Pancreas (tissue), 10 donors: ENCODE data around the gene NEMP1. TPM values are rescaled to one million over a fixed set of nuclear protein-coding genes. Genes with fewer than 3 reads are reported as not detected.
"Not testable (repeated sequence)": the region's sequence is repeated elsewhere in the genome, so short reads cannot be mapped to it uniquely, and the experiment has no call there.

Experiments
- ATAC-seq, 4 donors: fragments of 200-7000 bp; cut with Tn5 transposase; one replicate each; pipeline versions ENCODE4 v1.8.0 to v1.9.1; 2020; ENCODE audit warnings: mild to moderate bottlenecking in 4 of 4, moderate library complexity in 4 of 4
- DNase-seq, 6 donors: peaks; one replicate each; pipeline ENCODE4 v3.0.0-alpha.2; 2020
- FAIRE-seq: peaks from 2 replicates; lab custom pipeline; 2012; peaks lifted over from hg19 to GRCh38; lab: Jason Lieb, UNC
- H3K27ac ChIP-seq, 4 donors: fragments of 200-600 bp; sonication (generic); 1 replicate in 3 of 4; 2 replicates in 1 of 4; pipeline versions ENCODE4 v1.5.0 to v1.8.0; 2020
- H3K27me3 ChIP-seq, 4 donors: fragments of 200-600 bp; one replicate each; pipeline ENCODE4 v1.8.0; 2021
- H3K36me3 ChIP-seq, 3 donors: fragments of 200-600 bp; sonication (generic) in 1 of 3; one replicate each; pipeline versions ENCODE4 v1.5.0 to v1.8.0; 2020 to 2021
- H3K4me1 ChIP-seq, 3 donors: fragments of 200-600 bp; one replicate each; pipeline ENCODE4 v1.8.0; 2021
- H3K4me3 ChIP-seq, 4 donors: fragments of 200-600 bp; sonication (generic) in 2 of 4; one replicate each; pipeline versions ENCODE4 v1.5.0 to v1.8.0; 2020 to 2021
- H3K9me3 ChIP-seq, 4 donors: fragments of 200-600 bp; one replicate each; pipeline ENCODE4 v1.8.0; 2021
- CTCF ChIP-seq, 4 donors: fragments of 200-600 bp; sonication (generic) in 3 of 4; IDR thresholded peaks; one replicate each; pipeline versions ENCODE4 v1.5.0 to v1.8.0; 2021; ENCODE audit warnings: antibody characterized with exemption in 4 of 4
- WGBS, 2 donors: extraction: QIAGEN DNeasy Blood & Tissue Kit; methylation state at CpG; one replicate each; pipeline ENCODE4 v1.1.7; 2013; 5-methylcytosine and 5-hydroxymethylcytosine counted together
- intact Hi-C, 3 donors: fragments of 100-400 bp; cut with DNase I; formaldehyde crosslinking; loops; one replicate each; pipeline versions ENCODE4 v1.11.1 to v1.14.2; 2022
- polyA plus RNA-seq, 2 donors: library from polyadenylated mRNA; stranded (reverse); fragments of 200-250 nt; gene quantifications; one replicate each; pipeline ENCODE4 v1.2.3, GENCODE V29; 2013
- total RNA-seq, 6 donors: library from RNA; stranded (reverse); fragmentation: NEBNext Ultra II Directional in 4 of 6; extraction: Animal tissue kit (Norgen Biotek cat#: 25700) in 4 of 6; gene quantifications; one replicate each; pipeline versions ENCODE4 v1.2.1 to v1.2.4, GENCODE V29; 2021 to 2023
- donor health status: healthy with polysubstance abuse.
- donor health status: DM: no; HTN: no; CAD: no; lungs with moderate emphysema.
- donor health status: DM: no; HTN: no; CAD: no.
- donor health status: control.
- donor health status: control.
- donor health status: Bipolar disorder and iron deficiency.
- donor health status: DM: yes; HTN: yes; CAD: no.
- donor health status: DM: no; HTN: no; CAD: no.
- donor health status: DM: no; HTN: no; CAD: no.
- donor health status: DM: yes; HTN: yes; CAD: no.

Gene NEMP1
- total and polyA plus RNA-seq, 8 donors = 1.1 to 5.7 (median 3.4) TPM

GRCh38 chr12:57019983-57020719 lies 58.4 kb downstream of the NEMP1 start:
- 74 to 84% methylated on average over 9 of the region's 9 CpGs for WGBS, 2 donors
- H3K27me3 ChIP-seq = no peaks in the 10 kb centered on the region

GRCh38 chr12:57018906-57019305 lies 59.7 kb downstream of the NEMP1 start:
- 82 to 95% methylated on average over 1 of the region's 1 CpG for WGBS, 2 donors
- no peak for TF ChIP-seq CTCF (IDR thresholded peaks at IDR 0.05)
- FAIRE-seq = no peak
- no peaks in the 10 kb centered on the region for H3K4me1 ChIP-seq
- no peak for DNase-seq
- no peak overlapping the region for H3K4me3 ChIP-seq
- no peaks in the 10 kb centered on the region for H3K27me3 ChIP-seq
- H3K9me3 ChIP-seq = no peaks in the 10 kb centered on the region
- intact Hi-C loops = no loop called here
- no peaks in the 10 kb centered on the region for H3K36me3 ChIP-seq
- ATAC-seq = no peak
- no peak overlapping the region for H3K27ac ChIP-seq

More at GRCh38 chr12:57019983-57020719, 58.4 kb downstream of the NEMP1 start:
- no peak overlapping the region for H3K27ac ChIP-seq
- intact Hi-C loops = no loop called here
- H3K9me3 ChIP-seq = no peaks in the 10 kb centered on the region
- DNase-seq (no peak), ATAC-seq (no peak), FAIRE-seq (no peak)
- H3K36me3 ChIP-seq = no peaks in the 10 kb centered on the region
- H3K4me1 ChIP-seq = no peaks in the 10 kb centered on the region
- no peak for TF ChIP-seq CTCF (IDR thresholded peaks at IDR 0.05)
- H3K4me3 ChIP-seq = no peak overlapping the region

- ATAC-seq, DNase-seq, intact Hi-C loops, H3K4me1 ChIP-seq, FAIRE-seq, H3K27me3 ChIP-seq, H3K27ac ChIP-seq, H3K9me3 ChIP-seq, H3K36me3 ChIP-seq, H3K4me3 ChIP-seq: not testable (repeated sequence)
- WGBS, 2 donors = 79 to 80% methylated on average over 5 of the region's 5 CpGs
Observed at GRCh38 chr12:57018353-57018752, 60.2 kb downstream of the NEMP1 start.

- WGBS, 2 donors = 39% methylated on average over 5 to 6 of the region's 6 CpGs
Observed at GRCh38 chr12:57016348-57016747, 62.2 kb downstream of the NEMP1 start, which contains the start of gene TAC3. TAC3 (minus strand) TSS chr12:57016529; CDS start chr12:57015797, 732 bp downstream.

More at GRCh38 chr12:57016348-57016747, 62.2 kb downstream of the NEMP1 start, which contains the start of gene TAC3:
- FAIRE-seq = no peak
- TF ChIP-seq CTCF (IDR thresholded peaks at IDR 0.05) = no peak
- Histone ChIP-seq H3K36me3 (no peaks in the 10 kb centered on the region), H3K4me1 (no peaks in the 10 kb centered on the region), H3K27ac (no peak within 1 kb of the TSS), H3K4me3 (no peak within 1 kb of the TSS), H3K27me3 (no peaks in the 10 kb centered on the region), H3K9me3 (no peaks in the 10 kb centered on the region)
- ATAC-seq = no peak
- intact Hi-C loops = no loop called here
- no peak for DNase-seq
